Measurements from ENCODE around the gene IGF1R. TPM values are rescaled to one million over a fixed set of nuclear protein-coding genes. Genes with fewer than 3 reads are reported as not detected.

Gene IGF1R
- total RNA-seq, 1 experiment from 2014 or later, result 16.3 TPM

GRCh38 chr15:98789020-98789419, 140.7 kb downstream of the IGF1R start:
- RAD21 ChIA-PET (ENCODE audit: low non-redundant PET in 1 of 2, low total read pairs in 2 of 2, uncharacterized antibody in 2 of 2, unreplicated experiment in 2 of 2), result no interaction called here
- Histone ChIP-seq H3K27me3 (ENCODE audit: insufficient read depth, low read length) (no peaks in the 10 kb centered on the region), H3K79me2 (ENCODE audit: insufficient read depth, low read length) (no peaks in the 10 kb centered on the region), H4K20me1 (ENCODE audit: insufficient read depth) (no peaks in the 10 kb centered on the region), H3K4me1 (ENCODE audit: control insufficient read depth in 1 of 2, insufficient read depth in 2 of 2, low read length in 2 of 2) (peaks cover 0 to 6% of the 10 kb centered on the region in 2 experiments; a peak in 1 of 4 replicates), H3K9ac (ENCODE audit: low read length) (no peak overlapping the region), H3K36me3 (ENCODE audit: control insufficient read depth in 1 of 2, insufficient read depth in 2 of 2, low read length in 2 of 2) (no peaks in the 10 kb centered on the region), H3K4me2 (ENCODE audit: low read length) (no peak overlapping the region), H3K9me3 (ENCODE audit: control insufficient read depth in 1 of 2, insufficient read depth in 1 of 2, low read depth in 1 of 2, low read length in 2 of 2) (no peaks in the 10 kb centered on the region), H3K4me3 (replicated peaks in 1 of 2; ENCODE audit: low read depth in 1 of 2, low read length in 2 of 2) (no peak overlapping the region), H2AFZ (ENCODE audit: low read depth, low read length, poor library complexity, severe bottlenecking) (no peak overlapping the region), H3K9me2 (ENCODE audit: insufficient read depth) (no peaks in the 10 kb centered on the region), H3K27ac (ENCODE audit: low read depth, low read length) (no peak overlapping the region)
- ATAC-seq (no peak), DNase-seq (ENCODE audit: low read depth, low spot score) (no peak)
- intact Hi-C loops (cut with micrococcal nuclease), result no loop called here
- CTCF ChIA-PET, result interaction anchor here (0.6 kb wide), 1 partner anchor 10 kb away, joined by 3 read pairs; no protein-coding TSS in a partner anchor
- BruUV-seq (replicated peaks), result no TSS peak
- POLR2A ChIA-PET, result no interaction called here
- TF ChIP-seq, protein P1, sequence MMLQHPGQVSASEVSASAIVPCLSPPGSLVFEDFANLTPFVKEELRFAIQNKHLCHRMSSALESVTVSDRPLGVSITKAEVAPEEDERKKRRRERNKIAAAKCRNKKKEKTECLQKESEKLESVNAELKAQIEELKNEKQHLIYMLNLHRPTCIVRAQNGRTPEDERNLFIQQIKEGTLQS (IDR thresholded peaks at IDR 0.05), result no peak
- no peak for TF ChIP-seq SRF (IDR thresholded peaks at IDR 0.05; ENCODE audit: low read depth)
- TF ChIP-seq ZFX (IDR thresholded peaks at IDR 0.05), result no peak
- TF ChIP-seq SP1 (IDR thresholded peaks at IDR 0.05; ENCODE audit: low read depth), result no peak
- TF ChIP-seq YY1 (IDR thresholded peaks at IDR 0.05; ENCODE audit: extremely low read depth, insufficient replicate concordance, low read depth, low read length), result no peak
- TF ChIP-seq, protein P2, sequence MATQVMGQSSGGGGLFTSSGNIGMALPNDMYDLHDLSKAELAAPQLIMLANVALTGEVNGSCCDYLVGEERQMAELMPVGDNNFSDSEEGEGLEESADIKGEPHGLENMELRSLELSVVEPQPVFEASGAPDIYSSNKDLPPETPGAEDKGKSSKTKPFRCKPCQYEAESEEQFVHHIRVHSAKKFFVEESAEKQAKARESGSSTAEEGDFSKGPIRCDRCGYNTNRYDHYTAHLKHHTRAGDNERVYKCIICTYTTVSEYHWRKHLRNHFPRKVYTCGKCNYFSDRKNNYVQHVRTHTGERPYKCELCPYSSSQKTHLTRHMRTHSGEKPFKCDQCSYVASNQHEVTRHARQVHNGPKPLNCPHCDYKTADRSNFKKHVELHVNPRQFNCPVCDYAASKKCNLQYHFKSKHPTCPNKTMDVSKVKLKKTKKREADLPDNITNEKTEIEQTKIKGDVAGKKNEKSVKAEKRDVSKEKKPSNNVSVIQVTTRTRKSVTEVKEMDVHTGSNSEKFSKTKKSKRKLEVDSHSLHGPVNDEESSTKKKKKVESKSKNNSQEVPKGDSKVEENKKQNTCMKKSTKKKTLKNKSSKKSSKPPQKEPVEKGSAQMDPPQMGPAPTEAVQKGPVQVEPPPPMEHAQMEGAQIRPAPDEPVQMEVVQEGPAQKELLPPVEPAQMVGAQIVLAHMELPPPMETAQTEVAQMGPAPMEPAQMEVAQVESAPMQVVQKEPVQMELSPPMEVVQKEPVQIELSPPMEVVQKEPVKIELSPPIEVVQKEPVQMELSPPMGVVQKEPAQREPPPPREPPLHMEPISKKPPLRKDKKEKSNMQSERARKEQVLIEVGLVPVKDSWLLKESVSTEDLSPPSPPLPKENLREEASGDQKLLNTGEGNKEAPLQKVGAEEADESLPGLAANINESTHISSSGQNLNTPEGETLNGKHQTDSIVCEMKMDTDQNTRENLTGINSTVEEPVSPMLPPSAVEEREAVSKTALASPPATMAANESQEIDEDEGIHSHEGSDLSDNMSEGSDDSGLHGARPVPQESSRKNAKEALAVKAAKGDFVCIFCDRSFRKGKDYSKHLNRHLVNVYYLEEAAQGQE (IDR thresholded peaks at IDR 0.05; ENCODE audit: low read depth), result no peak
- TF ChIP-seq EGR1 (IDR thresholded peaks at IDR 0.05; ENCODE audit: low read depth), result no peak
- no peak for TF ChIP-seq EZH2 (IDR thresholded peaks at IDR 0.05)
- TF ChIP-seq POLR2A (IDR thresholded peaks at IDR 0.05; ENCODE audit: borderline replicate concordance, extremely low read depth, insufficient read depth, insufficient read length), result no peak
- TF ChIP-seq MAX (IDR thresholded peaks at IDR 0.05), result no peak
- TF ChIP-seq ZNF274 (IDR thresholded peaks at IDR 0.05; ENCODE audit: low read depth, low read length), result no peak
- no peak for TF ChIP-seq RAD21 (IDR thresholded peaks at IDR 0.05; ENCODE audit: low read depth)
- no peak for TF ChIP-seq CEBPB (IDR thresholded peaks at IDR 0.05; ENCODE audit: low read depth)
